Breast epithelium (tissue), 4 donors: Measurements from ENCODE around the gene FNBP1. TPM values are rescaled to one million over a fixed set of nuclear protein-coding genes. Genes with fewer than 3 reads are reported as not detected.

Source experiments
- DNase-seq, 2 donors: peaks; one replicate each; pipeline ENCODE4 v3.0.0-alpha.2; 2019; ENCODE audit warnings: low spot score in 2 of 2
- H3K27ac ChIP-seq, 2 donors: fragments of 200-600 bp; sonication (generic) in 1 of 2; one replicate each; pipeline ENCODE4 v1.5.1; 2016 to 2019; ENCODE audit warnings: mild to moderate bottlenecking in 1 of 2
- H3K27me3 ChIP-seq, 2 donors: fragments of 200-600 bp; sonication (generic) in 1 of 2; one replicate each; pipeline versions ENCODE4 v1.5.1 to v1.6.0; 2017 to 2019; ENCODE audit warnings: control low read depth in 1 of 2, mild to moderate bottlenecking in 1 of 2
- H3K36me3 ChIP-seq: fragments of 200-600 bp; one replicate; pipeline ENCODE4 v1.5.1; 2019
- H3K4me1 ChIP-seq, 2 donors: fragments of 200-600 bp; sonication (generic); one replicate each; pipeline ENCODE4 v1.5.1; 2016 to 2019; ENCODE audit warnings: control low read depth in 1 of 2
- H3K4me3 ChIP-seq, 3 donors: fragments of 200-600 bp; sonication (generic); 1 replicate in 2 of 3; 2 replicates in 1 of 3; pipeline ENCODE4 v1.5.1; 2016 to 2019; ENCODE audit warnings: mild to moderate bottlenecking in 3 of 3, moderate library complexity in 2 of 3
- H3K9me3 ChIP-seq, 2 donors: fragments of 200-600 bp; sonication (generic) in 1 of 2; one replicate each; pipeline ENCODE4 v1.5.1; 2016 to 2019; ENCODE audit warnings: control low read depth in 1 of 2
- CTCF ChIP-seq, 3 donors: fragments of 450-650 bp; IDR thresholded peaks; one replicate each; pipeline ENCODE4 v1.5.1; 2016 to 2017; ENCODE audit warnings: antibody characterized with exemption in 3 of 3, mild to moderate bottlenecking in 3 of 3, moderate library complexity in 3 of 3
- POLR2A ChIP-seq: fragments of 450-650 bp; IDR thresholded peaks from one replicate; pipeline ENCODE4 v1.6.1; 2016; ENCODE audit warnings: antibody characterized with exemption, mild to moderate bottlenecking, moderate library complexity
- POLR2AphosphoS5 ChIP-seq, 3 donors: sonication (generic); formaldehyde crosslinking; IDR thresholded peaks; one replicate each; pipeline ENCODE4 v1.6.1; 2017; ENCODE audit warnings: antibody characterized with exemption in 3 of 3
- intact Hi-C: fragments of 100-400 bp; cut with DNase I; formaldehyde crosslinking; loops from one replicate; pipeline ENCODE4 v1.15.1; 2023; ENCODE audit warnings: low total_unique reads
- total RNA-seq, 3 donors: library from RNA; depleted of rRNA; stranded (reverse); fragments of >200 nt; gene quantifications; one replicate each; pipeline ENCODE4 v1.1.0, GENCODE V29; 2016

FNBP1 gene
- total RNA-seq, 3 donors from 2014 or later, result 31.3 to 49.8 (median 41.9) TPM

- H3K27ac ChIP-seq, result no peak overlapping the region
- H3K9me3 ChIP-seq, result no peaks in the 10 kb centered on the region
- peaks cover 3 to 17% of the 10 kb centered on the region in 2 donors for H3K4me1 ChIP-seq
- no peaks in the 10 kb centered on the region for H3K27me3 ChIP-seq
- intact Hi-C loops, result no loop called here
- DNase-seq, result no peak
- TF ChIP-seq POLR2AphosphoS5 (IDR thresholded peaks at IDR 0.05), result no peak
- no peak for TF ChIP-seq POLR2A
- no peak for TF ChIP-seq CTCF (IDR thresholded peaks at IDR 0.05)
- no peak overlapping the region for H3K4me3 ChIP-seq
- H3K36me3 ChIP-seq, result no peaks in the 10 kb centered on the region
These were observed 15.2 kb downstream of the FNBP1 start for GRCh38 chr9:130027533-130028365.

- TF ChIP-seq POLR2A (no peak), CTCF (IDR thresholded peaks at IDR 0.05) (no peak), POLR2AphosphoS5 (IDR thresholded peaks at IDR 0.05) (no peak)
- H3K36me3 ChIP-seq, result no peaks in the 10 kb centered on the region
- no peaks in the 10 kb centered on the region for H3K27me3 ChIP-seq
- no peak overlapping the region for H3K27ac ChIP-seq
- H3K4me3 ChIP-seq, result no peak overlapping the region
- DNase-seq, result no peak
- H3K4me1 ChIP-seq, result peaks cover 3 to 17% of the 10 kb centered on the region in 2 donors
- no peaks in the 10 kb centered on the region for H3K9me3 ChIP-seq
- intact Hi-C loops, result no loop called here
These were observed 16.2 kb downstream of the FNBP1 start for GRCh38 chr9:130026583-130027340.

GRCh38 chr9:130024597-130024994 is 18.4 kb downstream of the FNBP1 start:
- Histone ChIP-seq H3K4me3 (no peak overlapping the region), H3K36me3 (no peaks in the 10 kb centered on the region), H3K9me3 (no peaks in the 10 kb centered on the region), H3K27me3 (no peaks in the 10 kb centered on the region), H3K27ac (peak overlapping the region in 1 of 2 donors; percentile 29), H3K4me1 (peaks cover 3 to 17% of the 10 kb centered on the region in 2 donors)
- intact Hi-C loops, result no loop called here
- TF ChIP-seq POLR2A (no peak), POLR2AphosphoS5 (IDR thresholded peaks at IDR 0.05) (no peak), CTCF (IDR thresholded peaks at IDR 0.05) (no peak)
- DNase-seq, result no peak

GRCh38 chr9:130023994-130024596 is 18.9 kb downstream of the FNBP1 start:
- H3K9me3 ChIP-seq, result no peaks in the 10 kb centered on the region
- no peak for TF ChIP-seq CTCF (IDR thresholded peaks at IDR 0.05)
- TF ChIP-seq POLR2AphosphoS5 (IDR thresholded peaks at IDR 0.05), result no peak
- TF ChIP-seq POLR2A, result no peak
- intact Hi-C loops, result no loop called here
- peaks cover 3 to 17% of the 10 kb centered on the region in 2 donors for H3K4me1 ChIP-seq
- no peak for DNase-seq
- H3K27ac ChIP-seq, result peak overlapping the region; percentile 28 to 65
- no peaks in the 10 kb centered on the region for H3K27me3 ChIP-seq
- no peaks in the 10 kb centered on the region for H3K36me3 ChIP-seq
- no peak overlapping the region for H3K4me3 ChIP-seq
